H7 (cell line): ENCODE measurements around the gene NFATC1. TPM values are rescaled to one million over a fixed set of nuclear protein-coding genes. Genes with fewer than 3 reads are reported as not detected.
"Not testable (repeated sequence)": the region's sequence is repeated elsewhere in the genome, so short reads cannot be mapped to it uniquely, and the experiment has no call there.

Experiments
- DNase-seq: peaks from one replicate; pipeline ENCODE4 v3.0.0; 2012
- H3K27me3 ChIP-seq: 2 replicates; pipeline ENCODE4 v1.6.0; 2011; ENCODE audit warnings: mild to moderate bottlenecking, low read length; ENCODE audit not compliant: control insufficient read depth, insufficient read depth
- H3K36me3 ChIP-seq: replicated peaks from 2 replicates; pipeline ENCODE4 v1.5.1; 2011; ENCODE audit warnings: low read length; ENCODE audit not compliant: control insufficient read depth, insufficient read depth
- H3K4me3 ChIP-seq: 2 replicates; pipeline ENCODE4 v1.5.1; 2011; ENCODE audit warnings: low read depth, mild to moderate bottlenecking, control low read depth, low read length, moderate library complexity; ENCODE audit not compliant: insufficient read depth
- total RNA-seq: library from RNA; depleted of rRNA; stranded (reverse); fragments of >200 nt; shearing (Covaris generic); gene quantifications from 2 replicates; pipeline ENCODE4 v1.2.3, GENCODE V29; 2014

Gene NFATC1
- total RNA-seq, 1 experiment from 2014 or later, result 14.5 TPM

GRCh38 chr18:79497638-79498081 lies 101.9 kb downstream of the NFATC1 start:
- no peaks in the 10 kb centered on the region for H3K36me3 ChIP-seq
- H3K4me3 ChIP-seq, result no peak overlapping the region
- H3K27me3 ChIP-seq, result no peaks in the 10 kb centered on the region
- no peak for DNase-seq

GRCh38 chr18:79498662-79499061 lies 102.9 kb downstream of the NFATC1 start:
- H3K4me3 ChIP-seq, result no peak overlapping the region
- DNase-seq, result no peak
- H3K27me3 ChIP-seq, result no peaks in the 10 kb centered on the region
- no peaks in the 10 kb centered on the region for H3K36me3 ChIP-seq

- DNase-seq, result no peak
- H3K4me3 ChIP-seq, result no peak overlapping the region
- no peaks in the 10 kb centered on the region for H3K27me3 ChIP-seq
- no peaks in the 10 kb centered on the region for H3K36me3 ChIP-seq
These were observed 105.3 kb downstream of the NFATC1 start for GRCh38 chr18:79501006-79501405.

GRCh38 chr18:79502782-79503181 lies 107.1 kb downstream of the NFATC1 start:
- DNase-seq, result peak; percentile 19
- no peak overlapping the region for H3K4me3 ChIP-seq
- no peaks in the 10 kb centered on the region for H3K27me3 ChIP-seq
- no peaks in the 10 kb centered on the region for H3K36me3 ChIP-seq

- DNase-seq, result no peak
- Histone ChIP-seq H3K27me3 (no peaks in the 10 kb centered on the region), H3K4me3 (no peak overlapping the region), H3K36me3 (no peaks in the 10 kb centered on the region)
These were observed 107.7 kb downstream of the NFATC1 start for GRCh38 chr18:79503406-79503805.

- Histone ChIP-seq H3K36me3 (no peaks in the 10 kb centered on the region), H3K27me3 (no peaks in the 10 kb centered on the region), H3K4me3 (no peak overlapping the region)
- DNase-seq, result no peak
These were observed 108.3 kb downstream of the NFATC1 start for GRCh38 chr18:79504034-79504433.

- H3K4me3 ChIP-seq, H3K27me3 ChIP-seq, H3K36me3 ChIP-seq, DNase-seq: not testable (repeated sequence)
These were observed 108.8 kb downstream of the NFATC1 start for GRCh38 chr18:79504495-79504894.

GRCh38 chr18:79505465-79505864 lies 109.7 kb downstream of the NFATC1 start:
- not testable (repeated sequence) for H3K27me3 ChIP-seq, DNase-seq, H3K36me3 ChIP-seq, H3K4me3 ChIP-seq

- no peaks in the 10 kb centered on the region for H3K27me3 ChIP-seq
- no peak overlapping the region for H3K4me3 ChIP-seq
- DNase-seq, result peak; percentile 75
- H3K36me3 ChIP-seq, result no peaks in the 10 kb centered on the region
These were observed 110.7 kb downstream of the NFATC1 start for GRCh38 chr18:79506191-79507075.

- Histone ChIP-seq H3K4me3 (no peak overlapping the region; the same call in 1 of the 2 replicates), H3K36me3 (no peaks in the 10 kb centered on the region), H3K27me3 (no peaks in the 10 kb centered on the region)
- DNase-seq, result peak; percentile 81
These were observed 111.4 kb downstream of the NFATC1 start for GRCh38 chr18:79507076-79507545.

- DNase-seq, result peak; percentile 86
These were observed 112.1 kb downstream of the NFATC1 start for GRCh38 chr18:79507546-79508480.

GRCh38 chr18:79508565-79509535 lies 113.1 kb downstream of the NFATC1 start:
- H3K4me3 ChIP-seq, result no peak overlapping the region
- no peaks in the 10 kb centered on the region for H3K36me3 ChIP-seq
- peak; percentile 50 for DNase-seq
- no peaks in the 10 kb centered on the region for H3K27me3 ChIP-seq

More at GRCh38 chr18:79507546-79508480, 112.1 kb downstream of the NFATC1 start:
- no peak overlapping the region for H3K4me3 ChIP-seq
- H3K36me3 ChIP-seq, result no peaks in the 10 kb centered on the region
- no peaks in the 10 kb centered on the region for H3K27me3 ChIP-seq

GRCh38 chr18:79509536-79509930 lies 113.8 kb downstream of the NFATC1 start:
- no peaks in the 10 kb centered on the region for H3K27me3 ChIP-seq
- DNase-seq, result peak; percentile 33
- no peaks in the 10 kb centered on the region for H3K36me3 ChIP-seq
- no peak overlapping the region for H3K4me3 ChIP-seq
